HepG2 (cell line): Measurements from ENCODE around the gene PTPRF. TPM values are rescaled to one million over a fixed set of nuclear protein-coding genes. Genes with fewer than 3 reads are reported as not detected.

Experiments
- ATAC-seq: fragments of 200-7000 bp; cut with Tn5 transposase; 3 replicates; pipeline ENCODE4 v1.9.1; 2020; ENCODE audit warnings: mild to moderate bottlenecking, moderate library complexity
- BruUV-seq: library from RNA; stranded (reverse); fragments of 400-500 nt; replicated peaks from 2 replicates; lab custom pipeline; 2021; lab: Mats Ljungman, UMichigan
- CTCF ChIA-PET: fragments of 300-600 bp; formaldehyde crosslinking; extraction: SDS; loops from one replicate; lab custom pipeline; 2021; ENCODE audit warnings: low total read pairs, inconsistent platforms, low intra/inter-chr PET ratio; lab: Yijun Ruan, JAX
- POLR2A ChIA-PET: fragments of 350-600 bp; sonication (Branson Sonifier 250); formaldehyde crosslinking; loops from one replicate; lab custom pipeline; 2020; ENCODE audit warnings: antibody characterized with exemption, inconsistent platforms; lab: Yijun Ruan, JAX
- DNase-seq: peaks from one replicate; pipeline ENCODE4 v3.0.0-alpha.2; 2015; ENCODE audit warnings: low spot score
- FAIRE-seq: peaks from 3 replicates; lab custom pipeline; 2011; peaks lifted over from hg19 to GRCh38; lab: Jason Lieb, UNC
- H2AFZ ChIP-seq: one replicate; pipeline ENCODE4 v1.6.1; 2011; ENCODE audit warnings: low read length, inconsistent platforms
- H3K27ac ChIP-seq: fragments of 300-600 bp; 3 replicates; pipeline ENCODE4 v1.8.0; 2011; ENCODE audit warnings: mixed run types, mild to moderate bottlenecking, mixed read lengths, low read length, inconsistent platforms; ENCODE audit not compliant: insufficient read depth; ENCODE audit errors: extremely low read length
- H3K27me3 ChIP-seq, 2 experiments: fragments of 200-600 bp in 1 of 2; 2 replicates in 1 of 2; 3 replicates in 1 of 2; pipeline versions ENCODE4 v1.6.0 to v1.8.0; 2011; ENCODE audit warnings: low read length in 2 of 2, mild to moderate bottlenecking in 2 of 2, moderate library complexity in 2 of 2, inconsistent platforms in 1 of 2; ENCODE audit not compliant: insufficient read depth in 2 of 2, control insufficient read depth in 1 of 2
- H3K36me3 ChIP-seq, 2 experiments: fragments of 200-600 bp in 1 of 2; replicated peaks in 1 of 2; 2 replicates in 1 of 2; 3 replicates in 1 of 2; pipeline versions ENCODE4 v1.5.1 to v1.8.0; 2011; ENCODE audit warnings: low read length in 2 of 2, inconsistent platforms in 1 of 2; ENCODE audit not compliant: insufficient read depth in 2 of 2, control insufficient read depth in 1 of 2
- H3K4me1 ChIP-seq: 2 replicates; pipeline ENCODE4 v1.5.1; 2012; ENCODE audit warnings: low read length, inconsistent platforms; ENCODE audit not compliant: insufficient read depth
- H3K4me2 ChIP-seq: 2 replicates; pipeline ENCODE4 v1.6.0; 2011; ENCODE audit warnings: low read depth, low read length, inconsistent platforms
- H3K4me3 ChIP-seq, 3 experiments: fragments of 200-600 bp in 1 of 3; sonication (generic), shearing (Covaris generic) in 1 of 3; replicated peaks in 1 of 3; 2 replicates each; pipeline ENCODE4 v1.5.1; 2011 to 2016; ENCODE audit warnings: low read length in 3 of 3, inconsistent platforms in 2 of 3, low read depth in 2 of 3, mild to moderate bottlenecking in 2 of 3, control low read depth in 1 of 3, mixed read lengths in 1 of 3; ENCODE audit not compliant: insufficient read depth in 1 of 3
- H3K79me2 ChIP-seq: one replicate; pipeline ENCODE4 v1.6.1; 2011; ENCODE audit warnings: low read length, inconsistent platforms; ENCODE audit not compliant: insufficient read depth
- H3K9ac ChIP-seq: 2 replicates; pipeline ENCODE4 v1.6.0; 2011; ENCODE audit warnings: mild to moderate bottlenecking, low read depth, low read length, inconsistent platforms; ENCODE audit not compliant: insufficient read depth
- H3K9me3 ChIP-seq: 2 replicates; pipeline ENCODE4 v1.5.1; 2012; ENCODE audit warnings: mild to moderate bottlenecking, low read length
- H4K20me1 ChIP-seq: 2 replicates; pipeline ENCODE4 v1.6.0; 2011; ENCODE audit warnings: inconsistent platforms, mild to moderate bottlenecking, low read length, moderate library complexity; ENCODE audit not compliant: insufficient read depth
- NPAS2 ChIP-seq: sonication (generic); formaldehyde crosslinking; IDR thresholded peaks from 2 replicates; pipeline ENCODE4 v1.8.0; 2022; ENCODE audit warnings: mild to moderate bottlenecking, missing genetic modification reagents, borderline replicate concordance
- RFXAP ChIP-seq: sonication (generic); formaldehyde crosslinking; IDR thresholded peaks from 2 replicates; pipeline ENCODE4 v1.4.0; 2020; ENCODE audit warnings: missing genetic modification reagents, borderline replicate concordance
- SALL1 ChIP-seq: sonication (generic); formaldehyde crosslinking; IDR thresholded peaks from 2 replicates; pipeline ENCODE4 v1.8.0; 2022; ENCODE audit warnings: mild to moderate bottlenecking, missing genetic modification reagents
- TBP ChIP-seq: sonication (generic); formaldehyde crosslinking; IDR thresholded peaks from 2 replicates; pipeline ENCODE4 v1.5.0; 2020; ENCODE audit warnings: missing genetic modification reagents
- WGBS: methylation state at CpG from one replicate; pipeline ENCODE4 v1.1.6; 2017; ENCODE audit warnings: low lambda C conversion rate; 5-methylcytosine and 5-hydroxymethylcytosine counted together
- in situ Hi-C: cut with HindIII; loops from 2 replicates; pipeline ENCODE4 v1.10.0; 2017; ENCODE audit warnings: low pct_unique_long_range_greater_than_20kb; ENCODE audit not compliant: extremely low pct_ligation_motif_present
- intact Hi-C: fragments of 100-400 bp; cut with micrococcal nuclease; formaldehyde crosslinking; loops from one replicate; pipeline ENCODE4 v1.10.0; 2022; ENCODE audit not compliant: unreplicated experiment
- polyA plus RNA-seq, 8 experiments: library from polyadenylated mRNA; depleted of rRNA in 3 of 8; stranded (reverse) in 7 of 8; unstranded in 1 of 8; fragments of >200 nt; fragmentation: Illumina TruSeq in 4 of 8; extraction: Trizol in 4 of 8; gene quantifications; 2 replicates each; pipeline versions ENCODE4 v1.2.1 to v1.2.3, GENCODE V29; 2011 to 2016; ENCODE audit warnings: low read depth in 4 of 8, missing spikeins in 1 of 8, mixed read lengths in 1 of 8; ENCODE audit not compliant: insufficient read depth in 1 of 8
- total RNA-seq, 5 experiments: library from RNA; depleted of rRNA; stranded (reverse); fragments of >200 nt; fragmentation: Illumina TruSeq; extraction: Trizol; gene quantifications; 2 replicates each; pipeline ENCODE4 v1.2.3, GENCODE V29; 2016; ENCODE audit warnings: low read depth in 1 of 5
- TF ChIP-seq, protein P1 (sequence below): sonication (generic); formaldehyde crosslinking; IDR thresholded peaks from 2 replicates; pipeline ENCODE4 v1.8.1; 2023; ENCODE audit warnings: missing genetic modification reagents, inconsistent platforms, borderline replicate concordance
- TF ChIP-seq, protein P2 (sequence below): sonication (generic); formaldehyde crosslinking; IDR thresholded peaks from 2 replicates; pipeline ENCODE4 v1.5.1; 2020; ENCODE audit warnings: missing genetic modification reagents, mild to moderate bottlenecking, borderline replicate concordance

PTPRF gene
- total and polyA plus RNA-seq, 2 of the 13 experiments (the other 11 are each of a cell fraction or from before 2014, with no cell fraction given): 55.9 to 167 TPM

DNA sequence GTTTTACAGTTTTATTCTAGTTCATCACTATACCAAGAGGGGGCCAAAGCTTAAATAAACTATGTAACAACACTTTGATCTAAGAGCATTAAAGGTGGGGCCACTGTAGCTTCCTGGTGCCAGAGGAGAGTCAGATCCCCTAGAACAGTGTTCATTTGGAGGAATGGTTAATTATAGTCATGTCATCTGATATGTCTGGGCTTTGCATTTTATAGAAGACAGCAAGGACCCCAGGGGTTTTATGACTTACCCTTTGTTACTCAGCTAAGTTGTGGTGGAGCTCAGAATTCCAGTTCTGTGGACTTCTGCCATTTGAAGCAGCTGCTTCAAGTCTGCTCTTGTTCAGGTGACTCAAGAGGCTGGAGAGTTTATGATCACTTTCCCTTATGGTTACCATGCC lies 135.9 kb downstream of the PTPRF start (continued):
- TF ChIP-seq, protein P1, sequence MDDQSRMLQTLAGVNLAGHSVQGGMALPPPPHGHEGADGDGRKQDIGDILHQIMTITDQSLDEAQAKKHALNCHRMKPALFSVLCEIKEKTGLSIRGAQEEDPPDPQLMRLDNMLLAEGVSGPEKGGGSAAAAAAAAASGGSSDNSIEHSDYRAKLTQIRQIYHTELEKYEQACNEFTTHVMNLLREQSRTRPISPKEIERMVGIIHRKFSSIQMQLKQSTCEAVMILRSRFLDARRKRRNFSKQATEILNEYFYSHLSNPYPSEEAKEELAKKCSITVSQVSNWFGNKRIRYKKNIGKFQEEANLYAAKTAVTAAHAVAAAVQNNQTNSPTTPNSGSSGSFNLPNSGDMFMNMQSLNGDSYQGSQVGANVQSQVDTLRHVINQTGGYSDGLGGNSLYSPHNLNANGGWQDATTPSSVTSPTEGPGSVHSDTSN: no peak
- TF ChIP-seq, protein P2, sequence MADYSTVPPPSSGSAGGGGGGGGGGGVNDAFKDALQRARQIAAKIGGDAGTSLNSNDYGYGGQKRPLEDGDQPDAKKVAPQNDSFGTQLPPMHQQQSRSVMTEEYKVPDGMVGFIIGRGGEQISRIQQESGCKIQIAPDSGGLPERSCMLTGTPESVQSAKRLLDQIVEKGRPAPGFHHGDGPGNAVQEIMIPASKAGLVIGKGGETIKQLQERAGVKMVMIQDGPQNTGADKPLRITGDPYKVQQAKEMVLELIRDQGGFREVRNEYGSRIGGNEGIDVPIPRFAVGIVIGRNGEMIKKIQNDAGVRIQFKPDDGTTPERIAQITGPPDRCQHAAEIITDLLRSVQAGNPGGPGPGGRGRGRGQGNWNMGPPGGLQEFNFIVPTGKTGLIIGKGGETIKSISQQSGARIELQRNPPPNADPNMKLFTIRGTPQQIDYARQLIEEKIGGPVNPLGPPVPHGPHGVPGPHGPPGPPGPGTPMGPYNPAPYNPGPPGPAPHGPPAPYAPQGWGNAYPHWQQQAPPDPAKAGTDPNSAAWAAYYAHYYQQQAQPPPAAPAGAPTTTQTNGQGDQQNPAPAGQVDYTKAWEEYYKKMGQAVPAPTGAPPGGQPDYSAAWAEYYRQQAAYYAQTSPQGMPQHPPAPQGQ: no peak

DNA sequence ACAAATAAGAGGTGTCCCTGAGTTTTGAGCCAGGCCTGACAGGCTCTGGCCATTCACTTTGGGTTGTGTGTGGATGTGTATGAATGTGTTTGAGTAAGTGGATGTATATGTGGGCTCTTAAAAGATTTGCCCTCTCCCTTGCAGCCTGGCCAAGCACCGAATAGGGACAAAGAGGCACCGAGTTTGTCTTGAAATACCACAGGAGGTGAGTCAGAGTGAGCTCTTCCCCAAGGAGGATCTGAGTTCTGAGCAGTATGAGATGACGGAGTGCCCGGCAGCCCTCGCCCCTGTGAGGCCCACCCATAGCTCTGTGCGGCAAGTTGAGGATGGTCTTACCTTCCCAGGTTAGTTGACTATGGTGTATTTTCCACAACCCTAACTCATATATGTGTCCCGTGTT lies 138.3 kb downstream of the PTPRF start:
- no peak overlapping the region for H3K4me3 ChIP-seq
- CTCF ChIA-PET: no interaction called here
- WGBS: 97% methylated on average over 7 of the region's 7 CpGs
- in situ Hi-C loops (no loop called here), intact Hi-C loops (no loop called here)
- no peak for TF ChIP-seq SALL1 (CRISPR knock-in tag)
- TF ChIP-seq TBP (CRISPR knock-in tag): no peak
- no peak for TF ChIP-seq RFXAP (CRISPR knock-in tag)
- TF ChIP-seq NPAS2 (CRISPR knock-in tag): no peak
- BruUV-seq: no TSS peak
- peaks cover 45 to 88% of the 10 kb centered on the region in 2 experiments for H3K36me3 ChIP-seq
- DNase-seq (no peak), ATAC-seq (no peak), FAIRE-seq (no peak)
- no peaks in the 10 kb centered on the region for H3K9me3 ChIP-seq
- H3K4me2 ChIP-seq: no peak overlapping the region
- no peaks in the 10 kb centered on the region for H3K79me2 ChIP-seq
- H3K4me1 ChIP-seq: no peaks in the 10 kb centered on the region
- POLR2A ChIA-PET: no interaction called here
- no peaks in the 10 kb centered on the region for H3K27me3 ChIP-seq
- no peaks in the 10 kb centered on the region for H4K20me1 ChIP-seq
- H3K27ac ChIP-seq: no peak overlapping the region
- no peak overlapping the region for H2AFZ ChIP-seq
- no peak overlapping the region for H3K9ac ChIP-seq
